ENCODE measurements around the gene AKAP10.
"Not testable (repeated sequence)": the region's sequence is repeated elsewhere in the genome, so short reads cannot be mapped to it uniquely, and the experiment has no call there.

AKAP10 gene

DNA sequence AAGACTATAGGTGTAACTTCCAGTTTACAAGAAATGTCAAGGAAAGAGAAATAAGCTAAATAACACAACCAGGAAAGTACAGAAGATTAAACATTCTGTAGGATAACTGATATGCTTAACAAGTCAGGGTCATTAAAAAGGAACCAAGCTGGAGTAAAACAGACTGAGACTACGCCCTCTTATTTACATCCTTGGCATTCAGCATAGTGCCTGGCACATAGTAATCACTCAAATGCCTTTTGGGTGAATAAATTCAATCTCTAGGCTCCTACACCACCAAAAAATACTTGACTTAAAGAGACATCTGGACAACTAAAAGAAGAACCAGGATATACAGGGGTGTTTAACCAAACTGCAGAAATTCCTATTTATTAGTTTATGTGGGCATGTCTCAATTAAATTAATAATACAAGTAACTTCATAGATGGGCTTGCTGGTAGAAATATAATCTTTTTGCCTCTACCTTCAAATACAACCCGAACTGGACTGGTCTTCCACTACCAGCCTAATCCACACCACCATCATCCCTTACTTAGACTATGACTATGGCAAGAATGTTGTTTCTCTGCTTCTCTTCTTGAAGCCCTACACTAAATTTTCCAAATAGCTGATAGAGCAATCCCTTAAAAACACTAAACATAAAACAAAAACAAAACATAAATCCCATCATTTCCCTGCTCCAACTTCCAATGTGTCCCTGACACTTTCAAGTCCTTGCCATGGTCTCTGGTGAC, 62.2 kb downstream of the AKAP10 start:
- DNase-seq: no peak

- no peak for DNase-seq
Observed at GRCh38 chr17:19911033-19911432, 66.6 kb downstream of the AKAP10 start.

DNA sequence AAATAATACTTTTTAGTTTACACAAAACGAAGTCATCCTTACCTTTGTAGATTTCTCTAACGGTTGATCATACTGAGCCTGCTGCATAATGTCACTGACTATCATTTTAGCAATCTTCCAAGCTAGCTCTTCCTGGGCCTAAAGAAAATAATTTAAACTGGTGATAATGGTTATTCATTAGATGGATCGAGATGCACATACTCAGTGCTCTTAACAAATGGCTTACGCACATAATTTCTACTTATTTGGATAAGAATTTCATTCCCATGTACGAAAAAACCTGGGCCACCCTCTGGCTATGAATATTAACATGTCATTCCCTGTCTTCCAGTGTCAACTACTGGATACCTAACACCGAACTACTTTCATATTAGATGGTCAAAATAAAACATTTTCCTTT, 68.5 kb downstream of the AKAP10 start:
- DNase-seq: no peak

- no peak for DNase-seq
Observed at GRCh38 chr17:19905502-19905901, 72.1 kb downstream of the AKAP10 start.

DNA sequence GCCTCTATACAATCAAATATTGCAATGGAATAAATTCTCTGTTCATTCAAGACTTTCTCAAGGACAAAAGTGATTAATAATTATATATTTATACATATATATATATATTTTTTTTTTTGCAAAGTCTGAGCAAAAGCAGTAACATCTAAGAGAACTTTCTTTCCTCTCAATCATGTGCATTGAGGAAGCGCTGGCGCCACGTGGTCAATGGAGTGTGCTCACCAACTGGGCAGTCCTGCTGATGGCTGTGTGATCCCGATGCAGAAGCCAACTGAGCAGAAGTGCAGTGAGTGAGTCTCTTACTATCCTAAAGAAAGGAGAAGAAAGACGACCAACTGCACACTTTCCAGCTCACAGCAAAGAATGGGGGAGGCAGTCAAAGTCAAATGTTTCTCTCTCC, 72.7 kb downstream of the AKAP10 start:
- DNase-seq: no peak

- DNase-seq: no peak
Observed at GRCh38 chr17:19904412-19904811, 73.2 kb downstream of the AKAP10 start.

GRCh38 chr17:19900809-19901208, 76.8 kb downstream of the AKAP10 start:
- no peak for DNase-seq

DNA sequence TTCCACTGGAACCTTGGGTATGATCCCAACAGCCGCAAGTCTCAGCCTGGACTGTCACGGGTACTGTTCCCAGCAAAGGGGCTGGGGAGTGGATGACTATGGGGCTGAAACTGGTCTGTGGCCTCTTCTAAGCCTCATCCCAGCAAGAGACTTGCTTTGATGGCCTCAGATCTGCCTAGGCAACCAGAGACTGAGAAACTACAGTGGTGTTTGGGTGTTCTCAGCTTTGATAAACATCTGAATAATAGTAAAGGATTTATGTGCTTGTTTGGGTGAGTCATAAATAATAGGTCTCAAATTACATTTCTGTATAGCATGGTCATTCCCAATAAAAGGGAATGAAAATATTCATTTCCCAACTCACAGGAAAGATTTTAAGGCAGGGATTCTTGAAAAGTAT, 79.7 kb downstream of the AKAP10 start:
- DNase-seq: no peak

DNA sequence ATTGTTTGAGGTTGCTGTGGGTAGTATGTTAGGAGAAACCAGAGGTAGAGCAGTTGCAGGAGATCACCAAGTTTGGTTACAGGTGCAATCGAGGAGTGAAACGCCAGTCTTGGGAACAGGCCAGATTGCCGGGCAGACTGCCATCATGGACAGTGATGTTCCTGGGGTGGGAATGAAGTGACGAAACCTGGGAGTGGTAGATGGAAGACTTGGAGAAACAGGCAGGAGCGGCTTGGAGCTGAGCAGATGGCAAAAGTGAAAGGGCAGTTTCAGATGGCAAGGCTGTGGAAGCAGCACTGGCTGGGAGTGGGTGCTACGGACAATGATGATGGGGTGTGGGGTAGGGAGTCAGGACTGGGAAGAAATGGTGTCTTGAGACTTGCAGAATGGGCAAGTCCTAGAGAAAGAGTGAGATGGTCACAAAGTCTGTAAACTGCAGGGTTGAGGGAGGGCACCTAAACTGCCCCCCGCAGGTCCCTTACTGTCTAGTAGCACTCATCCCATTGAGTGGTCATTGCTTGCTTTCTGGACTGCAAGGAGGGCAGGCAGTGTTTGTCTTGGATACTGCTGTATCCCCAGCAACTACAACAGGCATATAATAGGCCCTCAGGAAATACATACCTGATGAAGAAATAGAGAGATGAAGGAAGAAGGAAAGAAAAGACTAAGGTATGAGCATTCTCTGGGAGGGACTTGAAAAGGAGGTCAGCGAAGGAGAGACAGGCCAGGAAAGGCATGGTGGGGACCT, 80.4 kb downstream of the AKAP10 start:
- DNase-seq: no peak

DNA sequence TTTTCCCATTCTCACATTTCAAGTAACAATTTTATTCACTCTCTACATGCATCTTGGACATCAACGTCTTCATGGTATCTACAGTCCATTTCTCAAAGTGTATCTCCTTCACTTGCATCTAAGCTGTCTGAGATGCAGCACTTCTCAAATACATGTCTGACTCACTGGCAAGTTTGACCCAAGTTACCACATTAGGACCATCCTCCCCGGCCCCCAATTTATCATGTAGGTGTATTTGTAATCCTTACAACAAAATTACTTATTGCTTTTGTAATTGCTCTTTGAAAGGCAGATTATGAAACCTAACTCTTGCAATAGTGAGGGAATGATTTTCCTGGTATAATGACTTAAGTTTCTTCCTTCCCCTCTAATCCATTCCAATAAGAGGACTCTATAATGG, 80.9 kb downstream of the AKAP10 start:
- DNase-seq: no peak

DNA sequence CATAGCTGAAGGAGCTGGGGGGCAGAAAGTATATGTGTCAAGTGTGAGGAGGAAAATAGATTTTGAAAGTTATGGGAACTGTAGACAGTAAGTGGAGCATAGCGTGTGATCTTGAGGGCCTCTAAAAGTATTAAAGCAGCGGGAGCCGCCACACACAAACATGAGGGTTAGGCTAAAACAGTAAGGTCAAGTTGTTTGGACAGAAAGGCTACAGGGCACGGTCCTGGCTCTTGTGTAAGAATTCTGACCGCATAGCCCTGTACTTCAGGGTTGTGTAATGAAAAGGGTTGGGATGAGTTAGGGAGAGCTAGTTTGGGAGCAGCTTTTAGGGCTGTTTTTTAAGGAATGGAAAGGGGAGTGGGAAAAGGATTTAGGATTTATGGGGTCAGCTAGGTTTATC, 87.1 kb downstream of the AKAP10 start:
- not testable (repeated sequence) for DNase-seq

DNA sequence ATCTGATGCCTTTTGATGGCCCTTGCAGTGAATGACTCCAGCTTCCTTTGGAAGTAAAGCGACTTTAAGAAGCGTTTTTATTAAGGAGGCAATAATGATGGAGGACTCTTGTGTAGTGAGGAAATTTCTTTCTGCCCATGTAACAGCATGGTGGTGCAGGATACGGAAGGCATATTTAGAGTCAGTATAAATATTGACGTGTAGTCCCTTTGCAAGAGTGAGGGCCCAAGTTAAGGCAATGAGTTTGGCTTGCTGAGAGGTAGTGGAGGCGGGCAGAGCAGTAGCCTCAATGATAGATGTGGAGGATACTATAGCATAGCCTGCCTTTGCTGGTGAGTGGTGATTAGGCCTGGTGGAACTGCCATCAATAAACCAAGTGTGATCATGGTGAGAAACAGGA, 87.6 kb downstream of the AKAP10 start:
- DNase-seq: not testable (repeated sequence)

DNA sequence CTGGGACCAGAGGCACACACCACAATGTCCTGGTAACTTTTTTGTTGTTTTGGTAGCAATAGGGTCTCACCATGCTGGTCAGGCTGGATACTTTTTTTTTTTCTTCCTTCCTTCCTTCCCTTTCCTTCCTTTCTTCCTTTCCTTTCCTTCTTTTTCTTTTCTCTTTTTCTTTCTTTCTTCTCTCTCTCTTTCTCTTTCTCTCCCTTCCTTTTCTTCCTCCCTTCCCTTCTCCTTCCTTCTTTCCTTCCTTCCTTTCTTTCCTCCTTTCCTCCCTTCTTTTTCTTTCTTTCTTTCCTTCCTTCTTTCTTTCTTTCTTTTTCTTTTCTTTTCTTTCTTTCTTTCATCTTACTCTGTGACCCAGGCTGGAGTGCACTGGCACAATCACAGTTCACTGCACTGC, 91.5 kb downstream of the AKAP10 start:
- DNase-seq: no peak

DNA sequence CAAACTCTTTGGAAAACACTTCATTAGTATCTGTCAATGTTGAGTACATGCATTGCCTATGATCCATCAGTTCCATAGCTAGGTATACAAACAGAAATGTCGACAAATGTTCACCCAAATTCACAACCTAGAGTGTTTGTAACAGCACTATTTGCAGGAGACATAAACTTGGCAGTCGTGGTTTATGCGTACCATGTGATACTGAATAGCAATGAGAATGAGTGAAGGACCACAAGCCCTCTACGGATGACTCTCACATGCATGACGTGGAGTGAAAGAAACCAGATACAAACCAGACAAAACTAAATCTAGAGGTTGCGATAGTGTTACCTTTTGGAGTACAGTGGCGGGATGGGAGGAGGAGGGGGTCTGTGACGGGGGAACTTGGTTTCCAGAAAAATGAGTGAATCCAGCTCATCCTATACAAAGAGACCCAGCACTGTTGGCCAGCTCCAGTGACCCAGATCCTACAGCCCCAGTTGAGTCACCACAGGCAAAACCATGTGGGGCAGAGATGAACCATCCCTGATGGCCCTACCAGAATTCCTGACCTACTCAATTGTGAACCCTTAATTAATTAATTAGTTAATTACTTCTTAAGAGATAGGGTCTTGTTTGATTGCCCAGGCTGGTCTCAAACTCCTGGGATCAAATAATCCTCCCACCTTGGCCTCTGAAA, 94.0 kb downstream of the AKAP10 start:
- DNase-seq: no peak

DNA sequence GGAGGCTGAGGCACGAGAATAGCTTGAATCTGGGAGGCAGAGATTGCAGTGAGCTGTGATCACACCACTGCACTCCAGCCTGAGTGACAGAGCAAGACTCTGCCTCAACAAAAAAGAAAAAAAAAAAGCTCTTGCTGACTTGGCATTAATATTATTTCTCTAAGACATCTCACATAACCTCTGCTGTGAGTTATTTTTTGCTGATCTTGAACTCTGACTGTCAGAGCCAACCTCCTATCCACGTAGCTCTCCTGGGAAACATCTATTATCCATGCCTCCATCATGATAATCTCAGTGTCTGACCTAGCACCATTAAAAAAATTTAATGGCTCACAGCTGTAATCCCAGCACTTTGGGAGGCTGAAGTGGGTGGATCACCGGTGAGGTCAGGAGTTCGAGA, 97.2 kb downstream of the AKAP10 start:
- no peak for DNase-seq

GRCh38 chr17:19877364-19877945, 100.2 kb downstream of the AKAP10 start:
- DNase-seq: no peak

DNA sequence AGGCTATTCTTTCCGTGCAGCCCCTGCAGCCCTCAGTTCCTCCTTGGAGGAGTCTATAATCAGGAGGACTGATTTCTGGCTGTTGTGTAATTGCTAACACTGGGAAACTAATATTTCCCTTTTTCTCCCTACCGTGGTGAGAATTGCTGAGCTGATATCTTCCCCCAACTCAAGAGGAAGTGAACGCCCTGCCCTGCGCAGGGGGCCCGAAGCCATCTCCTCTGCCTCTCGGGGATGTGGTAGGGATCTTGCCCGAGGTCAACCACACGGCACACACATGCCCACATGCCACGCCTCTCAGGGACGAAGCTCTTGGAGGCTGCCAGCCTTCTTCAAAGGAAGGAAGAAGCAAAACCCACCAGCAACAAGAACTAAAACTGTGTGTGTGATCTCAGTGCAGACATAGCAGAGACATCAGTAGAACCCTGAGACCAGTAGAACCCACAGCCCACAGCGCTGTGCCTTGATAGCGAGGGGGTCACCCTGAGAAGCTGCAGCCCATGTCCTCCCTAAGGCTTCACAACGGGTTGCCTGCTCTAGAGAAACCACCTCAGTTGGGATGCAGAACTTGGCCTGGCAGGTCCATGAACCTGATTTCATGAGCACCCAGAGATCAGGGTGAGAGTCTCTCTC, 101.0 kb downstream of the AKAP10 start:
- DNase-seq: peak; percentile 56

DNA sequence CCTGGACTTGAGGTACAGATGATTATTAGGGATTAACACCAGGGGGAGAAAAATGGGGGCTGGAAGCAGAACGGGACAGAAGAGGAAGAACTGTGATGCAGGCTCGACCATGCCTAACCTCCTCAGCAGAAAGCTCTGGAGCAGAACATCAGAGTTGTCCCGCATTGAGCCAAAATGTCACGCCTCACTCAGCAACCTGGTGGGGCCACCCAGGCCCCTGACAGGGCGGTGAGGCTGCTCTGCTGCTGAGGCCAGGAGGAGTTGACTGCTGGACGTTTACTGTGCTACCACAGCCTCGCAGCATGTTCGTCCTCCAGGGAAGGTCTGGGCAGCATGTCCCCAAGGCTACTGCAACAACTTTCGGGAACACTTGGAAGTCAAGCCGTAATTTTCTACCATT, 103.4 kb downstream of the AKAP10 start:
- DNase-seq: no peak

GRCh38 chr17:19873346-19873745, 104.3 kb downstream of the AKAP10 start:
- no peak for DNase-seq

DNA sequence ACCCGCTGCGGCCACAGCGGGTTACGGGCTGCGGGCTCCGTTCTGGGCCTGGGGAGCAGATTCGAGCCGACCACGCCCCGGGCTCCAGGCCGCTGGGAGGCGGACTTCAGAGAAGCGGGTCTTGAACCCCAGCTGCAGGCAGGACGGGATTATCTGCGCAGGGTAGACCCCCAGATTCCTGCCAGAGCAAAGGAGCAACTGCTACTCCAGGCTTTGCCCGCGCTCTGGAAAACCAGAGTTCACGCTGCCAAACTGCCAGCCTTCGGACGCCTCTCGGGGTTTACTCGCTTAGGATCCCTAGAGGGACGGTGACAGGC, 109.6 kb downstream of the AKAP10 start:
- no peak for DNase-seq

DNA sequence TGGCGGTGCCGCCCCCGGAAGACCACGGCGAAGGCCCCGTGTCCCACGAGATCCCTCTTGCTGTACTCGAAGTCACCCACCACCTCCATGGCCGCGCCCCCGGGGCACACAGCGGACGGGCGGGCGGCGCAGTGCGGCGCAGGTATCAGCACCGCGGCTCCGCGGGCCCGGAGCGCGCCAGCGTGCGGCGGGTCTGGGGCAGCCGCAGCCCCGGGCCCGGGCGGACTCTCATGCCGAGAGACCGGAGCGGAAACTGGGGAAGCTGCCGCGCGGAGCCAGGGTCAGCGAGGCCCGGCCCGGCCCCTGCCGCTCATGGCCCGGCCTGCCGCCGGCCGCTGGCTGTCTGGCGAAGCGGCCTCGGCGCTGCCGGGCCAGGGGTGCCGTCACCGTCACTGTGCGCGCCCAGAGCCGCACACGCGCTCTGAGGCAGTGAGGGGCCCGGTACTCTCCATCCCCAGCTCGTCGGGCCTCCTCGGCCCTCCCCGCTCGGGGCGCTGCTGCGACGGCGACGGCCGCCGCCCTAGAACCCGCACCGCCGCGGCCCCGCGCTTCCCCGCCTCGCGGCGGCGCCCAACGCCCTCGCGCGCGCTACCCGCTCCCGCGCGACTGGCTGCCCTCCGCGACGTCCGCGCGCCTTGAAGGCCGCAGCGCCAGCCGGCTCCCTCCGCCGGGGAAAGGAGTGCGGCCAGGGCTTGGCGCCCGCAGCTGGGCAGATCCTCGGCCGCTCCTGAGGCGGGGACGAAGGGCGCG, 110.1 kb downstream of the AKAP10 start, which contains the start of gene ULK2:
TSS of gene ULK2 (minus strand) at position 608 of the 750 bp plus-strand sequence. CDS start at position 89, 519 bp downstream.
- peak; percentile 57 for DNase-seq

DNA sequence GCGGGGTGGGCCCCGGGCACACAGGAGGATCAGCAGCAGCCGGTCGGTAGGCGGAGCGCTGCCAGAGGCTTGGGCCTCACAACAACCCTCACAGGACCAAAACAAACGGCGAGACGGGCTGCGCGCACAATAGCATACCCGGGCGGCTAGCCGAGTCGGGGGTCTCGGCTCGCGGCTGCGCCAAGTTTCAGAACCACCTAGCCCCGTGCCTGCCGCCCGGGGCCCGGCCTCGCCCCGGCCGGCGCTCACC, 110.6 kb downstream of the AKAP10 start:
- peak; percentile 49 for DNase-seq

DNA sequence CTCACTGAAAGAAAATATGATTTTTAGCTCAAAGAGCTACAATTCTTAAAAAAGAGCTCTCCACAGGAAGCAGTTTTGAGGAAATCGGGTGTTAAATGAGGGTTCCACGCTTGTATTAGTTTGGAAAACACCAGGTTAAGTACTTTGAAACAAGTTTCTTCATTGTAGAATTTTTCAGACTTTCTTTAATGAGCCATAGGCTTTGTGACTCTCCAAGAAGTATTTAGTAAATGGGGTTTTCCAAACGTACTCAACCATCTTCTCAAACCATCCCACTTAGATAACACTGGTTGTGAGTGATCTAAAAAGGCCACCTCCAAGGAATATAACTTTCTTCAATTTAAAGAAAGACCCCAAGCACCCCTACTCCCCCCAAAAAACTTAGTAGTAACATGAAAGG, 112.6 kb downstream of the AKAP10 start:
- no peak for DNase-seq

All from CD4-positive, alpha-beta T cell treated with Interleukin-10 for 1 hour (primary cell).